GM19328 (cell line): ENCODE measurements around the gene GOLGA8B.
"Not testable (repeated sequence)": the region's sequence is repeated elsewhere in the genome, so short reads cannot be mapped to it uniquely, and the experiment has no call there.

Experiments used
- ATAC-seq: cut with Tn5 transposase; IDR thresholded peaks from one replicate; pipeline ENCODE4 v1.9.1; 2021; ENCODE audit warnings: mild to moderate bottlenecking, moderate library complexity; ENCODE audit not compliant: unreplicated experiment

Gene GOLGA8B

DNA sequence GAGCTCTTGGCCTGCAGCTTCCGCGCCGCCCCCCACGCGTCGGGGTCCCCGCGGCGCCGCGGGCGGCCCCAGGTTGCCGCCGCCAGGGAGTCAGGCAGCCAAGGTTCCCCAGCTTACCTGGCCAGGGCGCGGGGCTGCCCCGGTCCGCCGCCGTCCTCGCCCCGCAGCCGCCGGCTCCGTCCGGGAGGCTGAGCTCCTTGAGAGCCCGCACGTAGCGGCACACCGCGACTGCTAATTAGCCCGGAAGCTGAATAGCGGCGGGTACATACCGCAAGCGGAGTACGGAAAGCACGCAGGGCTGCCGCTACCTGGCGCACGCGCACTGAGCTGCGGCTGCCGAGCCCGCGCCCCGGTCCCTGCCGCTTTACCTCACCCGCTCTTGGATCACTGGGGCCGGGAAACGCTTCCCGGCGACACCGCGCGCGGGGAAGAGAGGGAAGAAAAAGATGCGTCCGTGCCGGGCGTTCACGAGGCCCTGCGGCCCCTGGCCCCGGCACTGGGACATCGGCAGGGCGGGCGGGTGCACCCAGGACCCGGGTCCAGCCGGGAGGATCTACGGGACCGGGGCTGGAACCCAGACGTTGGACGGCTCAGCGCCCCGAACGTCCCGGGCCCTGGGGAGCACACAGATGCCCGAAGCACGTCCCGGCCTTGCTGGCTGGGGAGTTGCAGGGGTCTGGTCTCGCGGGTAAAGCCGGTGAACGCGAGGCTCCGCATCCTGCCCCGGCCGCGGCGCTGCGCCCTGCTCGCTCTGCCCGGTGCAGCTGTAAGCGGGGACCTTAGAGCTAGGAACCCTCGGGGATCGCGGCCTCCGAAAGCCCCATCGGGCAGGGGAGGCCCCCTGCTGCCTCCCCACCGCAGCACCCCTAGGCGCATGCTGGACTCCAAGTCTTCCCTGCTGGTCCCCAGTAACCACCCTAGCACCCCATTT, at the start of gene GOLGA8B:
TSS of gene GOLGA8B (minus strand) at position 253 of the 931 bp plus-strand sequence. CDS start 47,739 bp downstream, outside the sequence.
- peak; percentile 61 for ATAC-seq

GRCh38 chr15:34633165-34633564, 49.7 kb upstream of the GOLGA8B start:
- not testable (repeated sequence) for ATAC-seq

DNA sequence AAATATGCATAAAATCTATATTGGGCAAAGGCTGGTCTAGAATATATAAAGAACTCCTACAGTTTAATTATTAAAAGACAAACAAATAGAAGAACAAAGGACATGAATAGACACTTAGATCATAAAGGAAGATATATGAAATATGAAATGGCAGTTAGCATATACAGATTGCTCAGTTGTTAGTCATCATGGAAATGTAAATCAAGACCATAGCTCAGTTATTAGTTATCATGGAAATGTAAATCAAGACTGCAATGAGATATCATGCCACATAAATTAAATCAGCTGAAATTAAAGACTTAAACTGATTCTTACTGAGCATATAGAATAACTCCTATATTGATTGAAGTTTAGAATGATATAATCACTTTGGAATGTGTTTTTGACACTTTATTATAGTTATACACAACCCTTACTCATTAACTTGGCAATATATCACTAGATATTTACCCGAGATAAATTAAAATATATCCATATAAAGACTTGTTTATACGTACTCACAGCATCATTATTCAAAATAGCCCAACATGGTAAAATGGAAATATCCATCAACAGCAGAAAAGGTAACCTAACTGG, 45.2 kb upstream of the GOLGA8B start:
- ATAC-seq = no peak

DNA sequence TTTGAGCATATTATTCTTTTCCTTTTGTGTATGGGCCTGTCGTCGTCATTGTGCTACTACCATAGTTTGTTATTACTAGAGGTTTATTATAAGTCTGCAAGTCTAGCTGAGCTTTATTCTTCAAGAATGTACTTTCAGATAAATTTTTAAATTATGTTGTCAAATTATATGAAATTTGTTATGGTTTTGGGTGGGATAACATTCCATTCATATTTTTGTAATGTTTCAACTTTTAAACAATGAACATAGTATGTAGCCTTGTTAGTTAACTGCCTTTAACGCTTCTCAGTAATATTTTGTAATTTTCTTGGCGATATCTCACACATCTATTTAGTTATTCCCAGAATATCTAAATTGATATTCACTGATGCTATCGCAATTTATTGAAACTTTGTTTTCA, 41.6 kb upstream of the GOLGA8B start:
- ATAC-seq = no peak

GRCh38 chr15:34621675-34622074, 38.2 kb upstream of the GOLGA8B start:
- ATAC-seq = no peak

DNA sequence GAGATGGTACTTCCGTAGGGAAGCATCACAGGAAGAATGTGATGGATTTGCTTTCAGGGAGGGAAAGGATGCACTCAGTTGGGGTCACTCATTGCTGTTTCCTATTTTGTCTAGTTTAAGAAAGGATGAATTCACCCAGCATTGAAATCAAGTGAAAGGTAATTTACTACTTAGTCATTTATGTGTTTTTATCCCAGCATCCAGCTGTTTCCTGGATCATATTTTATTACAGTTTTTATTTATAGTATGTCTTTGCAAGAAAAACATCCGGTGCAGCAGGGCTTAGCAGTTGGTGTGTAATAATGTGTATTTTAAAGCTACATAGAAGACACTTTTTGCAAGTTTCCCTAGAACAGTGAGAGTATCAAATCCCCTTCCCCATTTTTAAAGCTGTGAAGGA, 37.4 kb upstream of the GOLGA8B start:
- no peak for ATAC-seq

GRCh38 chr15:34620142-34620541, 36.7 kb upstream of the GOLGA8B start:
- ATAC-seq = no peak

- no peak for ATAC-seq
Measured at GRCh38 chr15:34619151-34619550, 35.7 kb upstream of the GOLGA8B start.

GRCh38 chr15:34618073-34618472, 34.6 kb upstream of the GOLGA8B start:
- no peak for ATAC-seq

GRCh38 chr15:34616613-34617012, 33.2 kb upstream of the GOLGA8B start:
- ATAC-seq = no peak

- no peak for ATAC-seq
Measured at GRCh38 chr15:34613997-34614396, 30.5 kb upstream of the GOLGA8B start.

- no peak for ATAC-seq
Measured at GRCh38 chr15:34613301-34613700, 29.9 kb upstream of the GOLGA8B start.

DNA sequence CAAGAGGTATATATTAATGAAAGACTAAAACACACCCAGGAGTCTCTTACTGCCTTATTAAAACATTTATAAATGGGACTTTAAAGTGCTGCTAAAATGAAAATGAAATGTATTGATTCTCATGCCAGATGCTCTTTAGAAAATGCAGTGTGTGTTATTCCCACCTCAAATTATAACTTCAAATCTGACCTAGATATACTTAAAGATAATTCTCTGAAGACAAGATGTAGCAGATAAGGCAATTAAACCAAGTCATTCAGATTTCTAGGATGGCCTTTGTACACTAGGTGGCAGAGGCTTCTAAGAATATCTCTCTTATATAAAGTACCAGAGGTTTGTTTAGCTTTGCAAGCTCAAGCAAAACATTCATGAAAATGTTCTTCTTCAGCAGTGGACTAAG, 26.9 kb upstream of the GOLGA8B start:
- ATAC-seq = no peak

DNA sequence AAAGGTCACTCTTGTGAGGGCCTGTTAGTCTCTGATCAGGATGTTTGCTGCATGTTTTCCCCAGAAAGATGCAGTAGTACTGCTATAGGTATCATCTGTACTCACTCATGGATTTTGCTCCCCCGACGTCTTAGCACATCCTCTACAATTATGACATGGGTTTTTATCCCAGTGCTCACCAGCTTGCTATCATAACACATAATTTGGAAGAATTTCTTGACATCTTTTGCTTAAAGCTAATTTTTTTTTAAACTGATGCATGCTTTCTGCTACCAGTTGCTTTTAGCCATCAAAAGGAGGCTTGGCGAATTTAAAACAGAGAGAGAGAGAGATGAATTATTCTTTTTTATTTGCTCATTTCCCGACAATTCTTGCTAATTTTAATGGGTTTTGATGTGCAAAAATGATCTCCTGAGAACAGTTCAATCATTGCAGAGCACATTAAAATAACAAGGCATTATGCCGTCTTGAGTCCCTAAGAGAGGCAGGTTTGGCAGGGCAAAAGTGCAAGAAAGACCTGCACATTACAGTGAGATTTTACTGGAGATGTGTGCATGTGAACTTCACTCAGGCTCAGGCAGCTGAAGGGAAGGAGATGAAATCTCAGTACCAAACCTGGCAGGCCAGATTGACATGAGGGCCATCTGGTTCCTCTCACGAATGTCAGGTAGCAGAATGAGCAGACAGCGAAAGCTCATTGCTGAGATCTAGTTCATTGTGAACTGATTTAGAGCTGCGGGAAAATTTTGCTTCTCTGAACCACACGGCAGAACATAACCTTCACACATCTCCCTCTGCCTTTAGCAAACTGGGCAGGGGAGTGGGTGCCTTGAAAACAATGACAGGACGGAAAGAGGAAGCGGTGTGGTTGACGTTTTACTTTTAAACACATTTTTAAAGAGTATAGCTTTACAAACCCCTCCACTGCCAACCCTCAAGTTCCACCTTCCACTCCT, 25.9 kb upstream of the GOLGA8B start:
- no peak for ATAC-seq

DNA sequence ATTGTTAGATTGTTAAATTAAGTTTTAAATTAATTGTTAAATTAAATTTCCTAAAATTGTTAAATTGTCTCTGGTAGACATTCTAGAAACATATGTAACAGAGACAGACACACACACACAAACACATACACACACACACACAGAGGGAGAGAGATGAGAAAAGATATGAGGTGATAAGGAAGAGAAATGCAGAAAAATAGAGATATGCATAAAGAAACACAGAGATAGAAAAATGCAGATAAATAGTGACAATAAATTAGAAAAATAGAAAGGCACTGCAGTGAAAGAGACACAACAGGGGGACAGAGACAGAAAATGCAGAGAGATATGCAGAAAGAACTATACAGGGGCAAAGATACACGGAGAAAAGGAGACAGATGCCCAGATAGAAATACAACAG, 25.1 kb upstream of the GOLGA8B start:
- no peak for ATAC-seq

DNA sequence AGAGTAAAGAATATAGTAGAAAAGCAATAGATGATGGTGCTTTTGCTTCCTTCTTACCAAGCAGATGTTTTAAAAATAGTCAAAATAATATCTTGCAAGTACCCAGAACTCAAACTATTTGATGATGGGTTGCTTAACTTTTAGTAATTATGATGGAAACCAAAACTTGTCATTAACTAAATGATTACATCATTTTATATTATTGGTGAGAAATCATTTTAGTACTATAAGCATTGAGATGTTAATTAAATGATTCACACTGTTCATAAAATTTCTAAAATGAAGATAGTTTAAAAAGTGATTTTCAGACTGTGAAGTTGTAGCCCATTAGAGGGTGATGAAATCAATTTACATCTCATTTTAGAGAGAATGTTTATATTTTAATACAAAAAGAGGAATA, 24.4 kb upstream of the GOLGA8B start:
- ATAC-seq = no peak

DNA sequence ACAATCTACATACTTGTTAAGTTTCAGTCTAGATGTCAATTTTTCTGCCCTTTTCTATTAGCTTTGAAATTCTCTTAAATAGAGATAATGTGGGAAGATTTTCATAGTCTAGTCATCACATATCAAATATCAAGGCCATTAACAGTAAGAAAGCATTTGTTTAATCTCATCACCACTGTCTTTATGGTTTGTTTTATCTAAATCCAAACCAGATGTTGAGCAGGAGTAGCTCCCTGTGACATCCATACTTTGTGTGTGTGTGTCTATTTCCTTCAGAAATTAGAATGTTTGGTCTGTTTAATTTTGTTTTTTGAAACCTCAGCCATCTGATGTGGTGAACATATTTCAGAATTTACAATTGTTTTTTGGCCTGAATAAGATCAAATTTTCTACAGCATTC, 23.1 kb upstream of the GOLGA8B start:
- ATAC-seq = no peak

DNA sequence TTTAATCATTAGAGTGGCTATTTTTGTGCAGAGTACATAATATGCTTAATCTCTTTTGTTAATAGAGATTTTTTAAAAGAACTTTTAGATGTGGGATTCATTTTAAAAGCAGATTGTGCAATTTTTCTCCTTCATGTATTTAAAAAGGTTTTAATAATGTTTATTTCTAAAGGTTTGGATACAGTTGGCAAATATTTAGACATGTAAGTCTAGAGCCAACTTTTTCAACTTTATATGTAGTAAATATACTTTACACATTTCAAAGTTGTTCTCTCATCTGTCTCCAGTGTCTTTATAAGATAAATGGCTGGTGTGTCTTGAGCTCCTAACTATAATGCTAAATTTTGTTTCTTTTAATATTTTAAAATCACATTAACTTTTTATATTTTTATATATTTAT, 22.7 kb upstream of the GOLGA8B start:
- ATAC-seq = no peak

- no peak for ATAC-seq
Measured at GRCh38 chr15:34603095-34603494, 19.6 kb upstream of the GOLGA8B start.

- ATAC-seq = no peak
Measured at GRCh38 chr15:34600923-34601322, 17.5 kb upstream of the GOLGA8B start.
